Stimulated activated CD4-positive, alpha-beta T cell treated with anti-CD3 and anti-CD28 coated beads, Interleukin-1b, Interleukin-23, amount 100 ng/mL, for 1 hour (primary cell): ENCODE measurements around the gene ATP13A2.

ENCODE experiments used
- DNase-seq, 2 donors: peaks; one replicate each; pipeline ENCODE4 v3.0.0-alpha.2; 2020; ENCODE audit warnings: low read depth in 2 of 2

Gene ATP13A2

DNA sequence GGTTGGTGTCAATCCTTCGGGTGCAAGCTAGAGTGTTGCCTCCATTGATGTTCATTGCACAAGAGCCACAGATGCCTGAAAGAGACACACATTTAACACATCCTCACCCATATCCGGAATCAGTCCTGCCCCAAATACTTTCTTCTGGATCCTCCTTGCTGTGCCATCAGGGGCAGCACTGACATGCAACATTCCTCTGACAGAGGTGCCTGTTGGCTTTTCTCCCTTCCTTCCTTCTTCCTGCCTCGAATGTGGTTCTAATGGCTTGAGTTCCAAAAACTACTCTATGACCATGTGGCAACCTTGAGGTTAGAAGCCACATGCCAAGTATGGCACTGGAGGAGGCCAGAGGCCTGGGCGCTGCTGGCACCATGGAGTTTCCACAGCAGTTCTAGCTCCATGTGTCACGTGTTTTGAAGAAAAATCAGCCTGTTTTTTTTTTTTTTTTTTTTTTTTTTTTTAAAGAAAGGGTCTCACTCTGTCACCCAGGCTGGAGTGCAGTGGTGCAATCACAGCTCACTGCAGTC is 17.0 kb upstream of the ATP13A2 start:
- DNase-seq, result no peak

DNA sequence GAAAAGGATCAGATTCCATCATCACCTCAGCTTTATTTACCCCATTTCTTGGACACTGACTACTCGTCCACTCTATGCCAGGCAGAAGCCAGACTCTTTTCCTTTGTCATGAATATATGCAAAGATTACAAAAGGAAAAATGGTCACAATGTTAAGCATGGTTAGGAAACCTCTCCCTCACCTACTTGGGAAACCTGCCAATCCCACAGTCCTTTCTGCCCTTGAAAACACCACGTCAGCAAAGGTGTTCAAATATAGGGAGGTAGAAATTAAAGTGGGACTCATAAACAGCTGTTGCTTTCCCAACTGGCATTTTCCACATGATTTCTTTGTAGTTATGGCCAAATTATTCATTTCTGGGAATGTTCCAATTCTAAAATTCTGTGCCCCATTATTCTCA is 16.2 kb upstream of the ATP13A2 start:
- DNase-seq, result no peak

DNA sequence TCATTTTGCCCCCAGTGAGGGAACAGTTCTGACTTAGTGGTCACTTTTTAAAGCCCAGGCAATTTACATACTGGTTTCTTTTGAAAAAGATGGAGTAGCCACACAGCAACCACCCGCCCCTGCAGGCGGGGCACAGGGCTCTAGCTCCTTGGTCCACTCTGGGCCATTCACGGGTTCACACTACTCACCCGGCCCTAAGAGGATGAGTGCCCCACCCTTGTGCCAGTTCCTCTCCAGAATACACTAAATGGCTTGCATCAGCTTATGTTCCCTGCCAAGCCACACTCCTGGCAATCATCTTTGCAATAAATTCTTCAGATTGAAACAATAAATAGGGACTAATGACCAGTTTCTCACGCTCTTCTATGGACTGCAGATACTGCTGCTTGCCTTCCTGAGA is 15.7 kb upstream of the ATP13A2 start:
- DNase-seq, result no peak

DNA sequence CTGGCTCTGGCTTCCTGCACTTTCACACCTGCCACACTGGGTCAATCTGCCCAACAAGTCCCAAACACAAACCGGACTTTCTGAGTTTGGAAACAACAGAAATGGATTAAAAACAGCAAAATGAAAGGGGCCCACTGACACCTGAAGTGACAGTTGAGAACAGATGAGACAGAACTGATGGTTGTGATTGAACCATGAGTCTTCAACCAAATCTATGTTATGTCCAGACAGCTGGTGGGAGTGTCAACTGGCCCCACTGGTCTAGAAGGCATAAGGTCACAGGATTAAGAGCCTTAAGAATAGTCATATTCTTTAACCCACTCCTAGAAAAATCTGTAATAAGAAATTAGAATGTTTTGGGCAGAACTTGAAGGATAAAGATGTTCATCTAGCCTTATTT is 13.0 kb upstream of the ATP13A2 start:
- no peak for DNase-seq

DNA sequence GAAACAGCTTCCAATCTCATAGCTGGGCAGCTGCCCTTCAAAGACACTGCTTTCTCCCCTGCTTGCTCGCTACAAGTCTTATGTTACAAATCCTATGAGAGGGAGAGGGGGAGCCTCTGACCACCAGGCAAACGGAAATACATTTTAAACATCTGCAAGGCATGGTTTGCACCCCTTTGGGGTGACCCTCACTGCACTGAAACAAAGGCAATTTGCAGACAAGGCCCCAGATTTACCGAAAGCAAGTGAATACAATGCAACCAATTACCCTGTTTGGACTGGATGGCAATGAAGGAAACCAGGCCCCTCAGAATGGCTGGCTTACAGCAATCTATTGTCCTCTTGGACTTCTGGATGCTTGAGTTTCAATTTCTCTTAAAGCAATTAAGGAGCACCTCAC is 11.8 kb upstream of the ATP13A2 start:
- no peak for DNase-seq

DNA sequence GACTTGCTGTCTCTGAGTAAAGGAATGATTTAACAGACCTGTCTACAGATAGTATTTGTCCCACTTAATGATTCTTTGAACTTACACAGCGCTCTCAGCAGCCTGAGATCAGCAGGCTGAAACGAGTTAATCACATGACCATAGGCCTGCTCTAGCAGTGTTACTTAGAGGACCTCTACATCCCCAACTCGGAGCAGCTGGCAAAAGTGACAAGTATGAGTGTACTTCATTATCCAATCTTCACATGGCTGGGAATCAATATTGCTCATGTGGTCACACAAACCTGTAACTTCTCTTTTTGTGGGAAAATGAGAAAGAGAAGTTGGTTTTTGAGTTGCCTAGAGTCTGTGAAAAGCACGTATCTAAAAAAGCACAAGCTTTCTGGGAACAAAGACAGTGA is 11.4 kb upstream of the ATP13A2 start:
- DNase-seq, result no peak

DNA sequence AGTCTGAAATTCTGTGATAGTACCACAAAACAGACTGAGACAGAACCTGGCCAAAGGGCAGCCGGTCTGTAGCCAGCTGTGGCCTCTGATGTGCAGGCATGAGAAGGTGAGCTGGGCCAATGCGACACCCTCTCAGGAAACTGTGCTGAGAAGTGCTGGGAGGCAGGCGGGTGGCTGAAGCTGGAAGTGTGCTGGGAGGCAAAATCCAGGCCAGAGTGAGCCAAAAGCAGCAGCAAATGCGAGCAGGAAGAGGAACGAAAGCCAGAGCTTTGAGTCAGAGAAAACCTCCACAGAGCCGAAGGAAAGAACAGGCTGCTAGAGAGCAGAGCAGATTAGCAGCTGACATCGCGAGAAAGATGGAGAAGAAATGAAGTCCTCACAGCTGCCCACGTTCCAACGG is 10.2 kb upstream of the ATP13A2 start:
- DNase-seq, result no peak

DNA sequence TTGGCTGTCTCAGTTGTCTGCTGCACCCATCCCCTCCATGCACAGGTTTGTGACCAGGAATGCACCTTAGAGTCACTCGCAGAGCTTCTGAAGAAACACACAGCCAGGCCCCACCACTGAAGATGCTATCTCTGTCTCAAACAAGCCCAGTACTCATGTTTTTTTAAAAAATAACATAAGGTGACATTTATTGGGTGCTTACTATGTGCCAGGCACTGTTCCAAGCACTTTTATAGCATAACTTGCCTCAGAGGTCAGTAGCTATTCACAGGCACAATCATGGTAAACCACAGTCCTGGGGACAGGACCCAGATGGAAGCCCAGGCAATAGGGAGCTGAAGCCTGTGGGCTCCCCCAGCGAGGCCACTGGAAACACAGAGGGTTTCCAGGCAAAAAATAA is 8.8 kb upstream of the ATP13A2 start:
- no peak for DNase-seq

DNA sequence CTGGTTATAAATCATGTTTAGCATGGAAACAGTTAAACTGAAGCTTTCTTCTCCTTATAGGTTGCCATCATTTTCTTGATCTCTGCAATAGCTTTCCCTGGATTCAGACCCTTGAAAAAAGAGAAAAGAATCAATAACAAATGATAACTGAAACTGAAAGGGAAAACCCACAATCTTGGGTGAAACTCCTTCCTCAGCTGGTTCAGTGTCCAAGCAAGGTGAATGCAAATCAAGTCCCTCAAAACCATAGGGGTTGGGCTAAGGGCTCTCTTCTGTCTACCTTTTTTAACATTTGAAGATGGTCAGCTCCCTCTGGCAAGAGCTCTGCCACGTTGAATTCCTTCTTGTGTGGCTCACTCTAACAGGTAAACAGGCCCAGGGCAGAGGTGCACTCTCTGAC is 7.1 kb upstream of the ATP13A2 start:
- DNase-seq, result no peak

DNA sequence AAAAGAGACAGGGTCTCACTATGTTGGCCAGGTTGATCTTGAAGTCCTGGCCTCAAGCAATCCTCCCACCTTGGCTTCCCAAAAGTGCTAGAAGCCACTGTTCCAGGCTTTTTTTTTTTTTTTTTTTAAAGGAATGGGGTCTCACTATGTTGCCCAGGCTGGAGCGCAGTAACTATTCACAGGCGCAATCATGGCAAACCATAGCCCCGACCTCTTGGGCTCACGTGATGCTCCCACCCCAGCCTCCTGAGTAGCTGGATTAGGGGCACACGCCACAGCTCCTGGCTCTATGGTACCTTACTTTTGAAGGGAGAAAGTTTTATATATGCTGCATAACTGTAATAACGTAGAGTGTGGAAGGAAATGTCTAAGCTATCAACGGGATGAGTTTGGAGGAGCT is 5.7 kb upstream of the ATP13A2 start:
- no peak for DNase-seq

DNA sequence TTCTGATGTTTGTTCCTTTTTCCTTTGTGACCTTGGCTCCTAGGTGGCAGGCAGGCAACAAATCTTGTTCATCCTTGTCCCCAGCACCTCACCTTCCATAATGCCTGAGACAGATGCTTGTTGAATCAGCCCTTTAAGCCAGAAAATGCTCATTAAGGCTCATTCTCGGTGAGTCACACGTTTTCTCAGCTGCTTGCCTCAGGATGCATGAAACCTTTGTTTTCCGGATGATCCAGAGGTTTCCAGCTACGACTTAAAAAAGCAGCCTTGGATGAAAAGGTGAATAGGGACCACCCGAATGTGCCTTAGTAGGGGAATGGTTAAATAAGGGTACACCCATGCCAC is 4.6 kb upstream of the ATP13A2 start:
- no peak for DNase-seq

DNA sequence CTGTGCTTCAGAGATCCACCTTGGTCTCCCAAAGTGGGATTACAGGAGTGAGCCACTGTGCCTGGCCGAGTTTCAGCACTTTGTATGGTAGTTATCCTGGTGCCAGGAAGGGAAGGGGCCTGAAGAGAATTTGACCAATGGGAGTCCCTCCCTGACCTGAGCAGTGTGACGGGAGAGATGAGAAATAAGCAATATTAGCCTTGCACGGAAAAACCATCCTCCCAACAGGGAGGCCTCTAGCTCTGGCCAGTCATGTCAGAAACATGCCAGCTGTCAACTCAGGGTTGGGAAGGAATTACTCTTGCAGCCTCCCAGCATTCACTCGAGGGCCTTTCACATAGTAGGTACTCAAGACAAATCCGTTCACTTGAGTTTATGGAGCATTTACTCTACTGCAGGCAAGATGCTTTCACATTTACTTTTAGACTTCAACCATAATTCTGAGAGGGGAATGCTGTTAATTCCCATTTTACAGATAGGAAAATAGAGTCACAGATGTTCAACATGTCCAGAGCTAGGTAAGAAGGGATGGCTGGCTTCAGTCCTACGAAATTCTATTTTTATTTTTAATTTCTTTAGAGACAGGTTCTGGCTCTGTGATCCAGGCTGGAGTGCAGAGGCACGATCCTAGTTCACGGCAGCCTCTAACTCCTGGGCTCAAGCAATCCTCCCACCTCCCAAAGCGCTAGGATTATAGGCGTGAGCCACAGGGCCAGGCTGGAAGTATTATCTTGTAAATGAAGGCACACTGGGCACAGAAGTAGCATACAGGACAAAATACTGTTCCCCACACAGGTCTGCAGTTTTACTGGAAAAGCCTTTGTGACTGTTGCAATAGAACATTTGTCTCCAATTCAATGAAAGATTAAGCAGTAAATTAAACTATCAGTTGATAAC is 3.2 kb upstream of the ATP13A2 start:
- DNase-seq, result no peak

DNA sequence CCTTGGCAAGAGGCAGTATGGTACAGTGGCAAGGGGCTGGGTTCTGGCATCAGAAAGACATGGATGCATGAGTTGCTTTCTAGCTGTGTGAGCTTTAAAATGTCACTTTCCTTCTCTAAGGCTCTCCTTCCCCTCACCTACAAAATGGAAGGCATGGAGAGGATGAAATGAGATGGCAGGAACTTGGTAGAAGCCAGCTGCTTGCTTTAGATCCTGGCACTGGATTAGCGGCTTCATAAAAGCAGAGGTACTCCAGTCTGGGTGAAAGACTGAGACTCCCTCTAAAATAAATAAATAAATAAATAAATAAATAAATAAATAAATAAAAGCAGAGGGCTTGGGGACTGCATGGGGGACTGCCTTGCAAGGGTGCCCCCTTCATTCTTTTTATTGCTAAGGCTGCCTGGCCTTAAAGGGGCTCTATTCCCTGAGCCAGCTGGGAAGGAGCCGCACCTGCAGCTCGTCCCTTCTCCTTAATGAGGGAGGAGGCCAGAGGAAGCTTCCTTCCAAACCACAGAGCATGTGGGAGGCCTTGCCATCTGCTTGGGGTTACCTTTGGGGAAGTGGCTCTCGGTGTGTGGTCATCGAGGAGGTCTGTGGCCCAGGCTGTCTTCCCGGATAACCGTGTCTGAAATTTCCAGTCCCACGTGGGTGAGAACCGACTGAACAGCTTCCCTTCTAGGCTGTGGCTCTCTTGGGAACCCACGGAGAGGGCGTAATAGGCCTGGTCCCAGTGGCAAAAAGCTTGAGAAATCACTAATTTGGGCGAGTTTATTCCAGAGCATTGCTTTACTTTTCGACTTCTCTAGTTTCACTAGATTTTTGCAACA is 2.0 kb upstream of the ATP13A2 start:
- DNase-seq, result no peak

DNA sequence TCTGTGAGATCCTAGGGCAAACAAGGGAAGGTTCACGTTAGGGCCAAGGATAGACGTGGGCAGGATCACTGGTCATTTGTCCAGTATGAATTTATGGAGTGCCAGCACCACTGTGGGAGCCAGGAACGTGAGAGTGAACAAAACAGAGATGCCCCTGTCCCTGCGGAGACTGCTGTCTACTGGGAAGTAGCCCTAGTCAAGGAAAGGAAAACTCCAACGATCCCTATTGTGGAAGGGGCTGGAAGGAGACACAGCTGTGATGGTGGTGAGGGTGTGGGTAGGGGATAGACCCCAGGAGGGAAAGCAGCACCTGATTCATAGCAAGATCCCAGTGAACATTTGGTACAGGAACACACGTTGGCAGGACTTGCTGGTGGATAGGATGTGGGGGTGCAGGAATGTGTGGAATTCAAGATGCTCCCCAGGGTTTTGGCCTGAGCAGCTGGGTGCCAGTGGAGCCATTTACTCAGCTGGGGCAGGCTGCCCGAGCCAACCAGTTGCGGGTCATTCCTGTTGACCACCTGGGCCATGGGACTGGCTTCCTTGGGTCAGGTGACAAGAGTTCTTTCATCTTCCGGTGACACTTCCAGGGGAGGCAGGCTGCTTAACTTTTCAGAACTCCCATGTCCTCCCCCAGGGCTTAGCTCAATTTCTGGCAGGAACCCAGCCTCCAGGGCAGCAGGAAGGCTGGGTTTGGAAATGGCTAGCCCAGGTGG is 1.2 kb upstream of the ATP13A2 start:
- DNase-seq, result no peak

DNA sequence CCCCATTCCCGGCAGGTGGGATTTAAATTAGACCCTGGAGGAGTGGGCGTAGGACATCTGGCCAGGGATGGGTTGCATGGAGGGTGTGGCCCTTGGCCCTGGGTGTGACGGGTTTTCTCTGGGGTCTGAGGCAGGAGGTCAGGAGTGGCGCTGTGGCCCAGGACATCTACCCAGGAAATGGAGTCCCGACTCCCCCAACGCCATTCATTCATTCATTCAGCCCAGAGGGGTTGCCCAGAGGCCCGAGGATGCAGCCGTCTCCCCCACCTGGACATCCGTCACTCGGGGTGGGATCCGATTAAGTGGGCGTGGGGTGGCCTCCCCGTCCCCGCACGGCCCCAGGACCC is 663 bp downstream of the ATP13A2 start:
- no peak for DNase-seq

DNA sequence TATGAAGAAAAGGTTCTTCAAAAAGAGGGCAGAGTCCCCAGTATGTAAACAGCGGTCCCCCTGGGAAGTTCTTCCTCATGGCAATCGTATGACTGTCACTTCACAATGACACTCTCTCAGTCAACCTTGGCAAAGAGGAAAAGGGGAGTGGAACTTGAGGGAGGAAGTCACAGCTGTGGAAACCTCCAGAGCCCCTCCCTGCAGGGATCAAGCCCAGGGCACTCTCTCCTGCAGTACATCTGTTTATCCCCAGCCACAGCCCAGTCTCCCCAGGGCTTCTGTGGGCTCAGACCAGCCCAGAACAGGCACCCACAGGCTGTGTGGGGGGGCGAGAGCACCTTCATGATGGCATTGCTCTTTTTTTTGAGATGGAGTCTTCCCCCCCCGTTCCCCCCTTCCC is 2.0 kb downstream of the ATP13A2 start:
- no peak for DNase-seq

DNA sequence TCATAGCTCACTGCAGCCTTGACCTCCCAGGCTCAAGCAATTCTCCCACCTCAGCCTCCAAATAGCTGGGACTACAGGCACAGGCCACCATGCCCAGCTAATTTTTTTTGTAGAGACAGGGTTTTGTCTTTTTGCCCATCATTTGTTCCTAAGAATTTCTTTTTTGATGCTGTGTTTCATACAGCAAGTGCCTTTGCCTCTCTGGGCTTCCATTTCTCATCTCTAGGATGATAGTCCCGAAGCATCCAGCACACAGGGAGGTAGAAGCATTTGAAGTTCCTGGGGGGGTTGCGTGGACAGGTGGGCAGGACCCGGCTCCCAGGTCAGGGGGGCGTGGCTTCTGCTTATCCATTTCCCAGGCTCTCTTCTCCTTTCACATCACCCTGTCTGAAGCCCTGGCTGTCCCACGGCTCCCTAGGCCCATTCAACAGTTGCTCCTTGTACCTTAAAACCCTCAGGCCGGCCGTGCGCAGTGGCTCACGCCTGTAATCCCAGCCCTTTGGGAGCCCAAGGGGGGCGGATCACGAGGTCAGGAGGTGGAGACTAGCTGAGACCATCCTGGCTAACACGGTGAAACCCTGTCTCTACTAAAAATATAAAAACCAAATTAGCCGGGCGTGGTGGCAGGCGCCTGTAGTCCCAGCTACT is 3.4 kb downstream of the ATP13A2 start:
- DNase-seq, result no peak

DNA sequence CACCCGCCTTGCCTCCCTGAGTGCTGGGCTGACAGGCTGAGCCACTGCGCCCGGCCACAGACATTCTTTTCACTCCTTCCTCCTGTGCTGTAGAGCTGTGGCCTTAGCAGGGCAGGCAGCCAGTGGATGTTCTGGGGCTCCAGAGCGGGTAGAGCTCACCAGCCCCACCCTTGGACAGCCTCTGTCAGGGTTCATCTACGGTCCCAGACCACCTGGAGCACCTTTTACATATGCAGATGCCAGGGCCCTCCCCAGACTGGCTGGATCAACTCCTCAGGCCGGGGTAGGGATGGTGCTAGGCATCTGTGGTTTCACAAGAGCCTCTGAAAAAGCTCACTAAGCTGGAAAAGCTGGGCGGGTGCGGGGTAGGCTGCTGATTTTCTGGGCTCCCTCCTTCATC is 4.6 kb downstream of the ATP13A2 start:
- no peak for DNase-seq

DNA sequence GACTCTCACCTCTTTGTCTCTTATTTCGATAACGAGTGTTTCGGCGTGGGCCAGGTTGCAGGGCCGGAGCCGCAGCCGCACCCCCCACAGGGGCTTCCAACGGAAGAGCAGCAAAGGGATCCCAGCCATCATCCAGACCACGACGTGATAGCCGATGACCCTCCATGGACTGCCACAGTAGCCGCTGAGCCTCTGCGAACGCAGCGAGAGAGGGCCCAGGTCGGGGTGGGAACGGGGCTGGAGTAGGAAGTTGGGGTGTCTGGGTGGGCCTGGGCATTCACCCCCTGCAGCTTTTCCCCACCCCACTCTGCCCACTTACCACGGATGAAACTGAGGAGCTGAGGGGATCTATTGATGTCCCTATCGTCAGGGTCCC is 6.4 kb downstream of the ATP13A2 start:
- no peak for DNase-seq

DNA sequence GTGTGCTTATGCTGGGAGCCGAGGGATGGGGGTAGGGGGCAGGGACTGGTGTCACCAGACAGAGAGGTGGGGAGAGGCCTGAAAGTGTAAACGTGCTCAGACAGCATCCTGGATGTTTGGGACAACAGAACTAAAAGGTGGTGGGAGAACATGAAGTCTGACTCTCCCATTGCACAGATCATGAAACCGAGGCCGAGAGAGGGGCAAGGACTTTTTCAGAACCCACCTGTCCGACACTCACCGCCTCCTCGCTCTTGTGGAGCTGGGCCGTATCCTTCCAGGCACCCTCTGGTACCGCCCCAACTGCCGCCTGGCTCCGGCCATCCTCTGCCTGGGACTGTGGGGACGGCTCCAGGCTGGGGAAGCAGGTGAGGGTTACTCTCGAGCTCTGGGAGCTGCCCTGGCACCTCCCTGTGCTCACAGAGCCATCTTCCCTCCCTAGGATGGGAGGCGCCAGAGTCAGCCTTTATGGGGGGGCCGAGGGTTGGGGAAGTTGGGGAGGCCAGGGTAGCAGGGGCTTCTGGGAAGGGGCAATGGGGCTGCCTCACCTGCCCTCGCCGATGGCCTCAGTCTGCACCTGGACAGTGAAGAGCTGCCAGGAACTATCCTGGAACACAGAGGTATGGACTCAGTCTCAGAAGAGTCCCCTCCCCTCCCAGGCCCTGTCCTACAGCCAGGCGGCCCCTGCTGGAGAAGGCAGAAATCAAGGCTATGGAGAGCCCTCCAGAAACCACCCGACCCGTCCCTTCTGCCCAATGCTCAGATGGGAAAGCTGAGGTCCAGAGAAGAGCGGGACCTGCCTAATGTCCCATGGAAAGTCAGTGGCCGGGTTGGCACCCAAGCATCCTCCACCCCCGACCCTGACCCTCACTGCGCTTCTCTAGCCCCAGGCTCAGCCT is 7.0 kb downstream of the ATP13A2 start:
- DNase-seq, result no peak

DNA sequence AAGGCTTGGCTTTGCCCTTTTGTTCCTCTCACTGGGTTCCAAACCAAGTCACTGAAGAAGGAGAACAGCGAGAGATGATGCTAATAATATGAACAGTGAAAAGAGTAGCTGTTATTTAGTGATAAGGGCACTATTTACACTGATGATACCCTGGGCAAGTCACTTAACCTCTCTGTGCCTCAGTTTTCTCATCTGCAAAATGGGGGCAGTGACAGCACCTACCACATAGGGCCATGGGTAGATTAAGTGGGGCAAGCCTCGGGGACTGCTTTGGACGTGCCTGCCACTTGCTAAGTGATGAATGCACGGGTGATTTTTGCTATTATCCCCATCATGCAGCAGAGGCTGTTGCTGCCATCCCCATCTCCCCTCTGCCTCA is 9.2 kb downstream of the ATP13A2 start:
- no peak for DNase-seq
